ENCODE data around the gene LPO.

The LPO gene

DNA sequence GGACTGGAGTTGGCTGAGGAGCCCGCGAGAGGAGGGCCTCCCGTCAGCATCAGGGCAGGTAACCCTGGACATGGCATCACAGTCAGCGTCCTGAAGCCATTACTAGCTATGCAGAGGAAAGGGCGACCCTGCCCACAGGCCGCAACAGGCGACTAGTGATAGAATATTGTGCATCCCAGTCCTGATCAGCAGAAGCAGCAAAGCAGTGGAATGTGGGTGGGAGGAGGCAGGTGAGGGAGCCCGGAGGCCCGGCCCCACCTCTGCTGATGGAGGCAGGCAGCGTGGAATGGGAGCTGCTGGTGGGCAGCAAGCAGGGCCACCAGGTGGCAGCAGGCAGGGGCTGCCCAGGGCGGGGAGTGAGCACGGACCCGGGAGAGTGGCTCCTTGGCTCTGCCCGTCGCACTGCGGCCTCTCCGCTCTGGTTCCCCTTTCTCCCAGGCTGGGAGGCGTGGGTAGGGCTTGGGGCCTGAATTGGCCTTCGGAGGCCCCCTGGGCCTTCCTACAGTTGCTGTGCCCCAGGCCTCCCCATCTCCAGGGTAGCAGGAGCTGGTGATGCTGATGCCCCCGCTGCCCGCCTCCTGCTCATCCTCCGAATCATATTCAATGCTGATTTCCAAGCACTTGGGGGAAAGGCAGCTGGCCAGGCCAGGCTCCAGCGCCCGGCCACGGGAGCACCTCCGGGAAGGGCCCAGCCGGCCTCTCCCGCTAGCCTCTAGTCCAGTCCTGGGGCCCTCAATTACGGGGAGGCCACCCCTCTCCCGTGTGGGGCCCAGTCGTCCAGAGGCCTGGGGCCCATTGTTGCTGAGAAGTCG lies 70.0 kb downstream of the LPO start:
- Mint-ChIP-seq H3K36me3 (ENCODE audit: low read depth) (no peaks in the 10 kb centered on the region), H3K4me3 (no peak overlapping the region), H3K27me3 (ENCODE audit: low read depth) (peaks cover 4% of the 10 kb centered on the region), H3K4me1 (peaks cover 8% of the 10 kb centered on the region), H3K27ac (no peak overlapping the region), H3K9me3 (no peaks in the 10 kb centered on the region)
- TF ChIP-seq, protein P1, sequence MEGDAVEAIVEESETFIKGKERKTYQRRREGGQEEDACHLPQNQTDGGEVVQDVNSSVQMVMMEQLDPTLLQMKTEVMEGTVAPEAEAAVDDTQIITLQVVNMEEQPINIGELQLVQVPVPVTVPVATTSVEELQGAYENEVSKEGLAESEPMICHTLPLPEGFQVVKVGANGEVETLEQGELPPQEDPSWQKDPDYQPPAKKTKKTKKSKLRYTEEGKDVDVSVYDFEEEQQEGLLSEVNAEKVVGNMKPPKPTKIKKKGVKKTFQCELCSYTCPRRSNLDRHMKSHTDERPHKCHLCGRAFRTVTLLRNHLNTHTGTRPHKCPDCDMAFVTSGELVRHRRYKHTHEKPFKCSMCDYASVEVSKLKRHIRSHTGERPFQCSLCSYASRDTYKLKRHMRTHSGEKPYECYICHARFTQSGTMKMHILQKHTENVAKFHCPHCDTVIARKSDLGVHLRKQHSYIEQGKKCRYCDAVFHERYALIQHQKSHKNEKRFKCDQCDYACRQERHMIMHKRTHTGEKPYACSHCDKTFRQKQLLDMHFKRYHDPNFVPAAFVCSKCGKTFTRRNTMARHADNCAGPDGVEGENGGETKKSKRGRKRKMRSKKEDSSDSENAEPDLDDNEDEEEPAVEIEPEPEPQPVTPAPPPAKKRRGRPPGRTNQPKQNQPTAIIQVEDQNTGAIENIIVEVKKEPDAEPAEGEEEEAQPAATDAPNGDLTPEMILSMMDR (IDR thresholded peaks at IDR 0.05; ENCODE audit: unreplicated experiment in 3 of 3) = no peak

DNA sequence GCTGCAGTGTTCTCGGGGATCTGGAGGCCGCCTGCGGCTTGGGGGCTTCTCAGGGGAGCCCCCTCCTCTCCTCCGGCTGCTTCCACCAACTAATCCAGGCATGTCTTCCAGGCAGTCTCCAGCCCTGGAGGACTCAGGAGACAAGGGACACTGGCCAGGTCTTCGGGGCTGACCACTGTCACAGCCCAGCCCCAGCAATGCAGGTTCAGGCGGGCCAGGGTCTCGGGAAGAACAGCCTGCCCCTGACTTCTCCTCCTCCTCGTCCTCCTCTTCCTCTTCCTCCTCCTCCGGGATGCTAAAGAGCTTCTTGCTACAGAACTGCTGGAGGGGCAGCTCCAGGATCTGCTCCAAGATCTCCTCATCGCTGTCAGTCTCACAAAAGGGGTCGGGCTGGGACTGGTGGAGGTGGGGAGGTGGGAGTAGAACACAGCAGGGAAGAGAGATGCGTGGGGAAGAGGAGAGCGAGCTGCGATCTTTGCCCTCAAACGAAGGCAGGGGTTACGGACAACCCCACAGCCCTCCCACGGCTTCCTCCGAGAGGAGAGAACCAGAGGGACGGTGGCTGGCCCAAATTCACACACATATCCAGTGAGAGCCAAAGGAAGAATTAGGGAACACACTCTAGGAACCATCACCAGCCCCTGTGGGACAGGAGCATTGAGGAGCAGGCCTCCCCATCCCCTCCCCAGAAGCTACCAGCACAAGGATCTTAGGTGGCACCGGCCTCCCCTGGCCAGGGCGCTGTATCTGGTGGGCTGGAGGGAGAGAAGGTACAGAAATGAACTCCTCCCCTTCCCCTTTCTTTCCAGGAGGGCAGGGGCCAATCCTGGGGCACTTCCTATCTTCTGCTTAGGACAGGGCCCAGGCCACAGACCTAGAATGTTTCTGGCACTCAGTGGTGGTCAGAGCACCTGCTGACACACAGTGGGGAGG lies 70.9 kb downstream of the LPO start:
- Mint-ChIP-seq H3K9me3 (no peaks in the 10 kb centered on the region), H3K36me3 (ENCODE audit: low read depth) (no peaks in the 10 kb centered on the region), H3K27me3 (ENCODE audit: low read depth) (peaks cover 4% of the 10 kb centered on the region), H3K27ac (no peak overlapping the region), H3K4me3 (no peak overlapping the region), H3K4me1 (peaks cover 2% of the 10 kb centered on the region)
- TF ChIP-seq, protein P1 (IDR thresholded peaks at IDR 0.05; ENCODE audit: unreplicated experiment in 3 of 3) = no peak

DNA sequence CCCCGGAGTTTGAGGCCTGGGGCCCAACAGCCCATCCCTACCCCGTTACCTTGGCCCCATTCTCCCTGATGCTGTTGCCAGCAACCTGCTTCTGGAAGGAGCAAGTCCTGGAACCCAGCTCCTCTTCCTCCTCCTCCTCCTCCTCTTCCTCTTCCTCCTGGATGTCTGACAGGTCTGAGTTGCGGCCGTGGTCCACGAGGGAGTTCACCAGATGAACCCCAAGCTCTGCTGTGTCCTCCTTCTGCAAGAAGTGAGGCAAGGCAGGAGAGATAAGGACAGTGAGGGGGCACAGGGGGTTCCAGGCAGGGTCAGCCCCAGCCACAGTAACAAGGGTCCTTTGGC lies 71.5 kb downstream of the LPO start:
- Mint-ChIP-seq H3K36me3 (ENCODE audit: low read depth) (no peaks in the 10 kb centered on the region), H3K9me3 (no peaks in the 10 kb centered on the region), H3K27ac (no peak overlapping the region), H3K27me3 (ENCODE audit: low read depth) (peaks cover 4% of the 10 kb centered on the region), H3K4me1 (no peaks in the 10 kb centered on the region), H3K4me3 (no peak overlapping the region)
- TF ChIP-seq, protein P1 (IDR thresholded peaks at IDR 0.05; ENCODE audit: unreplicated experiment in 3 of 3) = no peak

DNA sequence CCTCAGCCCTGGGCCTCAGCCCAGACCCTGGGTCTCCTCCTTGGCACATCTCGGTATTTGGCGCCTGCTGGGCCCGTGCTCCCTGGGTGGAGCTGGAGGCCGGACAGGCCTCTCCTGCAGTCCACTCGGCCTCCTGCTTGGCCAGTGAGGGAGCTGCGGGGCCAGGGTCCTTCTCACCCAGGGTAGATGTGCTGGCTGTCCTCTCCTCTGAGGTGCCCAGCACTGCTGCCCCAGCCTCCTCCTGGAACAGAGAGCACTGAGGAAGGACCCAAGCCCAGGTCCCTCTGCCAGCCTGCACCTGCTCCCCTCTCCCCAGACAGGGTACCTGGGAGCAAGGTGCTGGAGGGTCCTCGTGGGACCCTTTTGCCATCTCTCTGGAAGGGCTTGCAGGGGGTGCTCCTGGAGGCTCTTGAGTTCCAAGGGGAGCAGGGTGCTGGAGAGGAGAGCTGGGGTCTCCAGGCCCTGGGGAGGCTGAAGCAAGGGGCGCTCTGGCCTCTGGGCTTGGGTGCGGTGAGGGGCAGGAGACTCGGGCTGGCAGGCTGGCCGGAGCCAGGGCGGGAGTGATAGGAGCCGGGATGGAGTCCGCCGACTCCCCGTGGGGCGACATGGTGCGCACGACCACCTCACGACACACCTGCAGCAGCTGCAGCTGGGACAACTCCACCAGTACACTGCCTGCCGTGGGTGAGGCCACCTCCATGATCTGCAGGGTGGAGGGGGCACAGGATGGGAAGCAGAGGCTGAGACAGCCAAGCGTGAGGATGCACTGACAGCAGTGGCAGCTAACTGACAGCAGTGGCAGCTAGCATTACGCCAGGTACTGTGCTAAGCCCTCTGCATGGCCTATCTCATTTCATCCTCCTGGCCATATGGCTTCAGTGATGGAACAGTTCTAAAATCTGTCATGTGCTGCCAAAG lies 72.4 kb downstream of the LPO start:
- Mint-ChIP-seq H3K27ac (no peak overlapping the region), H3K4me3 (no peak overlapping the region), H3K27me3 (ENCODE audit: low read depth) (peaks cover 4% of the 10 kb centered on the region), H3K36me3 (ENCODE audit: low read depth) (no peaks in the 10 kb centered on the region), H3K9me3 (no peaks in the 10 kb centered on the region), H3K4me1 (no peaks in the 10 kb centered on the region)
- TF ChIP-seq, protein P1 (IDR thresholded peaks at IDR 0.05; ENCODE audit: unreplicated experiment in 3 of 3) = no peak

DNA sequence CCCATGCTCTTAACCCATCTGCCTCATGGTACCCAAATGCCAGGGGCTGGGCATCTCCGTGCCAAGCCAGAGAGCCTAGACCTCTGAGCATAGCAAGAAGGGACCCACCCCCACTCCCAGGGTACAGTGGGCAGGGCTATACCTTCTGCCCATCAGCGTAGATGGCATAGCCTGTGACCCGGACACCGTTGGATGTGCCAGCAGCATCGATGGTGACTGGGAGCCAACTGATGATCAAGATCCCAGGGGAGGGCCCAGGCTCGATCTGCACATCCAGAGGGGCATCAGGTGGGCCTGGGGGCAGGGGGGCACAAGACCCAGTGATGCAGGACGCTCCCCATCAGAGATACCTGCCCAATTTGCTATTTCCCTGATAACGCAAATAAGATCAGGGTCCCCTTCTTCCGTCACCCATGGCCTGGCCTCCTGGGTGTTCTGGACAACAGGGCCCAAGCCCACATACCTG lies 73.1 kb downstream of the LPO start:
- no peaks in the 10 kb centered on the region for H3K36me3 Mint-ChIP-seq (ENCODE audit: low read depth)
- H3K27ac Mint-ChIP-seq = no peak overlapping the region
- TF ChIP-seq, protein P1 (IDR thresholded peaks at IDR 0.05; ENCODE audit: unreplicated experiment in 3 of 3) = no peak
- H3K4me1 Mint-ChIP-seq = no peaks in the 10 kb centered on the region
- no peaks in the 10 kb centered on the region for H3K9me3 Mint-ChIP-seq
- no peak overlapping the region for H3K4me3 Mint-ChIP-seq
- peaks cover 7% of the 10 kb centered on the region for H3K27me3 Mint-ChIP-seq (ENCODE audit: low read depth)

All from nephron (organoid).